Progenitor cell of endocrine pancreas (in vitro differentiated cells): ENCODE results near the gene ARHGAP18. TPM values are rescaled to one million over a fixed set of nuclear protein-coding genes. Genes with fewer than 3 reads are reported as not detected.
A peak's percentile ranks its signal among the peaks of the same experiment; 100 is the strongest.

Experiments
- DNase-seq: peaks from one replicate; pipeline ENCODE4 v3.0.0; 2021; ENCODE audit warnings: low spot score; ENCODE audit not compliant: unreplicated experiment
- H3K27ac Mint-ChIP-seq: 2 replicates; pipeline ENCODE4 v1.8.0; 2021; ENCODE audit warnings: mild to moderate bottlenecking, moderate library complexity, mixed read lengths
- H3K27me3 Mint-ChIP-seq: 2 replicates; pipeline ENCODE4 v1.8.0; 2021; ENCODE audit warnings: mixed read lengths
- H3K36me3 Mint-ChIP-seq: 2 replicates; pipeline ENCODE4 v1.8.0; 2022; ENCODE audit warnings: mixed read lengths; ENCODE audit not compliant: insufficient read depth
- H3K4me1 Mint-ChIP-seq: 2 replicates; pipeline ENCODE4 v1.8.0; 2021; ENCODE audit warnings: low read depth, mixed read lengths
- H3K4me3 Mint-ChIP-seq: 2 replicates; pipeline ENCODE4 v1.8.0; 2021; ENCODE audit warnings: low read depth, mild to moderate bottlenecking, moderate library complexity, mixed read lengths
- H3K9me3 Mint-ChIP-seq: 2 replicates; pipeline ENCODE4 v1.8.0; 2021; ENCODE audit warnings: low read depth, mixed read lengths
- total RNA-seq: library from RNA; stranded (reverse); gene quantifications from 2 replicates; pipeline ENCODE4 v1.2.1, GENCODE V29; 2021
- TF ChIP-seq, protein P1 (sequence below): fragments of 200-600 bp; sonication (generic); IDR thresholded peaks from one replicate; pipeline ENCODE4 v1.5.0; 2021; ENCODE audit warnings: antibody characterized with exemption, mild to moderate bottlenecking; ENCODE audit not compliant: unreplicated experiment

ARHGAP18 gene
- total RNA-seq, 1 donor from 2014 or later = 26.9 TPM

DNA sequence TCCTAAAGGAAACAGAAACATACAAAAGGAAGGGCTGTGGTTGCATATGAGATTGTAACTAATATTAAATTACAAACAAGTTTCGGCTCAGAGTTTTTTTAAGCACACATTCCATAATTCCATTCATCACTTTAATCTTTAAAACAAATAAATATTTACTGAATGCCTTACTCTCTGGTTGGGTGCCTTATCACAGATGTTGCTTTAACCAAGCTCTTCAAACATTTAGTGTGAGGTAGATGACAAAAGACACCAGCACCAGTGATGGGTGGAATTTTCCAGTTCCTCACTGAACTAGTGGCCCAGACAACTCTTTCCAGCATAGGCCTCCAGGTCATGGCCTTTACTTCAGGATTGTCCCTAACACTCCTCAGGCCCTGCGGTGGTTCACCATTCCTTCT, 58.7 kb downstream of the ARHGAP18 start:
- Mint-ChIP-seq H3K27ac (peak overlapping the region; percentile 17), H3K36me3 (peaks cover 14% of the 10 kb centered on the region), H3K27me3 (no peaks in the 10 kb centered on the region), H3K4me1 (peaks cover 38% of the 10 kb centered on the region), H3K9me3 (peaks cover 6% of the 10 kb centered on the region), H3K4me3 (no peak overlapping the region)
- no peak for DNase-seq
- TF ChIP-seq, protein P1, sequence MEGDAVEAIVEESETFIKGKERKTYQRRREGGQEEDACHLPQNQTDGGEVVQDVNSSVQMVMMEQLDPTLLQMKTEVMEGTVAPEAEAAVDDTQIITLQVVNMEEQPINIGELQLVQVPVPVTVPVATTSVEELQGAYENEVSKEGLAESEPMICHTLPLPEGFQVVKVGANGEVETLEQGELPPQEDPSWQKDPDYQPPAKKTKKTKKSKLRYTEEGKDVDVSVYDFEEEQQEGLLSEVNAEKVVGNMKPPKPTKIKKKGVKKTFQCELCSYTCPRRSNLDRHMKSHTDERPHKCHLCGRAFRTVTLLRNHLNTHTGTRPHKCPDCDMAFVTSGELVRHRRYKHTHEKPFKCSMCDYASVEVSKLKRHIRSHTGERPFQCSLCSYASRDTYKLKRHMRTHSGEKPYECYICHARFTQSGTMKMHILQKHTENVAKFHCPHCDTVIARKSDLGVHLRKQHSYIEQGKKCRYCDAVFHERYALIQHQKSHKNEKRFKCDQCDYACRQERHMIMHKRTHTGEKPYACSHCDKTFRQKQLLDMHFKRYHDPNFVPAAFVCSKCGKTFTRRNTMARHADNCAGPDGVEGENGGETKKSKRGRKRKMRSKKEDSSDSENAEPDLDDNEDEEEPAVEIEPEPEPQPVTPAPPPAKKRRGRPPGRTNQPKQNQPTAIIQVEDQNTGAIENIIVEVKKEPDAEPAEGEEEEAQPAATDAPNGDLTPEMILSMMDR = no peak

DNA sequence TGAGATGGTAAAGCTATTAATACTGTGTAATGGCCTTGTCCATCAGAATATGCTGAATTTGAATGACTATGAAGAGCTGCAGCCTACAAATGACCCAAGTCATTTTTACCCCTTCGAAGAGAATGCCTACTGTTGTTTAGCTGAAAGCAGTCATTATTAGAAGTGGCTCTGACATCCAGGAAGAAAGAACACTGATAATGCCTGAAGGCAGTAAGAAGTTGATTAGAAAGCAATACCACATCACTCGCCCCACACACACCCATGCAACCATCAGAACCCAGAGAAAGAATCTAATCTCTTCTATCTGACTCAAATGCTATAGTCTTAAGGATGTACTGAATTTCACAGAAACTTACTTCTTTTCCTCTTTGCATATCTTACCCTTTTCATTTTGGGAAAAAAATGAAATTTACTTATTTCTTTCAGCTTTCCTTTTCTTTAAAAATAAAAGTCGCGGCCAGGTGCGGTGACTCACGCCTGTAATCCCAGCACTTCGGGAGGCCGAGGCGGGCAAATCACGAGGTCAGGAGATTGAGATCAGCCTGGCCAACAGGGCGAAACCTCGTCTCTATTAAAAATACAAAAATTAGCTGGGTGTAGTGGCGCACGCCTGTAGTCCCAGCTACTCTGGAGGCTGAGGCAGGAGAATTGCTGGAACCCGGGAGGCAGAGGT, 61.0 kb downstream of the ARHGAP18 start:
- H3K36me3 Mint-ChIP-seq = peaks cover 6% of the 10 kb centered on the region

DNA sequence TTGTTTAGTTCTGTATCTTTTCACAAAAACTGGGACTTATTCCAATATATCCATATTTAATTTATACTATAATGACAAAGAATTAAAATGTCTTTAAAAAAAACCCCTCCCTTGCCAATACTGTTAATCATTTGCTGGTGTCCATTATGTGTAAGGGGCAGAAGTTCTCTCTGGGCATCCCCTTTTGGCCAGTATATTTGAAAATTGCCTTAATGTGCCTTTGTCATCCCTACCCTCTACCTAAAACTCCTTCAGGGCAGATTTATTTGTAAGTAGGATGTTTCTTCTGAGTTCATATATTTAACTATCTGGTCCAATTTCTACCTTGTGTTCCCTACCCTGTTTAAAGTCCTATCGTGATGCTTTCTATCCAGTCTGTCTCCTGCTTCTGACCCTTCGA, 62.9 kb downstream of the ARHGAP18 start:
- H3K36me3 Mint-ChIP-seq = peaks cover 4% of the 10 kb centered on the region
- no peak overlapping the region for H3K4me3 Mint-ChIP-seq
- peaks cover 52% of the 10 kb centered on the region for H3K4me1 Mint-ChIP-seq
- H3K27ac Mint-ChIP-seq = peak overlapping the region; percentile 79
- no peak for DNase-seq
- TF ChIP-seq, protein P1 = no peak
- H3K9me3 Mint-ChIP-seq = no peaks in the 10 kb centered on the region
- no peaks in the 10 kb centered on the region for H3K27me3 Mint-ChIP-seq

More for the DNA sequence above, 61.0 kb downstream of the ARHGAP18 start:
- H3K4me3 Mint-ChIP-seq = no peak overlapping the region
- TF ChIP-seq, protein P1 = no peak
- H3K27me3 Mint-ChIP-seq = no peaks in the 10 kb centered on the region
- H3K27ac Mint-ChIP-seq = peak overlapping the region; percentile 83
- H3K9me3 Mint-ChIP-seq = peaks cover 3% of the 10 kb centered on the region
- H3K4me1 Mint-ChIP-seq = peaks cover 55% of the 10 kb centered on the region
- DNase-seq = no peak

DNA sequence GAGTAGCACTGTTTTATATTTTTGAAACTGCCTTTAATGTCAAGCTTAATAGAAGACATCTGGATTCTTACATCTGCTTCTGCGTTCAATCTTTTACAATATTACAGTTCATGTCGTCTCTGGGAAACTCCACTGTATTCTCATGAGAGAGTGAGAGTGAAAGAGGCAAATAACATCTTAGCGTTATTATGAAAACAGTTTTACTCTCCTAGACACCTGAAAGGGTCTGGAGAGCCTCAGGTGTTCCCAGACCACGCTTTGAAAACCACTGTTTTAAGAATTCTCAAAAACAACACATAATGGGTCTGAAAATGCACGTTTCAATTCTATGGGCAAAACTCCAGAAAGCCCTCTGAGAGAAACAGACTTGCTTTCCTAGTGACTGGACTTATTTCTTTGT, 63.3 kb downstream of the ARHGAP18 start:
- Mint-ChIP-seq H3K4me1 (peaks cover 49% of the 10 kb centered on the region), H3K9me3 (no peaks in the 10 kb centered on the region), H3K27ac (no peak overlapping the region), H3K36me3 (peaks cover 4% of the 10 kb centered on the region), H3K4me3 (no peak overlapping the region), H3K27me3 (no peaks in the 10 kb centered on the region)
- no peak for DNase-seq
- TF ChIP-seq, protein P1 = no peak

DNA sequence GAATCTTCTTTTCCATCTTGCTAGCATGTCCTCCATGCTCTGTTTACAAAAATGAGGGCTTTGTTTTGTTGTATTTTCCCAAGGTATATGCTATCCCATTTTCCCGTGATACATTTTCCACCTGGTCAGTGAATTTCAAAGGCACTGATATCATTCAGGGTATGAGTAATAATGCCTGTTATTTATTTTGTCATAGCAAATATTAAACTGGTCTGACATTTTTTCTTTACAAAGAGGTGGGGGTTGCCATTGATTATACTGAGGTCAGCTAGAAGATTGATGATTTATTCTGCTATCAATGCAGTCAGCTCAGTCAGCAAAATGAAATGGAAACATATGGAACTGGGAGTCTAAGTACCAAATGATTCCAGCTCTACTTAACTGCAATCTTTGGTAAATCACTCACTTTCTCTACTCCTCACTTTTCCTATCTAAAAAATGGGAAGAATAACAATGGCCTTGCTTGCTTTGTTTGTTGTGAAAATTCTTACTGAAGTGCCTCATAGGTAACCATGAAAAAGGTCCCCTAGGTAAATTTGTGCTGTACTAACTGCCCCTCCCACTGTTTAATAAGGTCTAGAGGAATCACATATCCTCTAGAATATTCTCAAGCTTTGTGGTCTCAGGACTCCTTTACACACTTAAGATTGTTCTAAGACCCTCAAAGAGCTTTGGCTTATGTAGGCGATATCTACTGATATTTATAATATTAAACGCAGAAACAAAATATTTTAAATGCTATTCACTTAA, 64.0 kb downstream of the ARHGAP18 start:
- TF ChIP-seq, protein P1 = no peak
- peaks cover 4% of the 10 kb centered on the region for H3K36me3 Mint-ChIP-seq
- no peak overlapping the region for H3K4me3 Mint-ChIP-seq
- no peaks in the 10 kb centered on the region for H3K27me3 Mint-ChIP-seq
- H3K4me1 Mint-ChIP-seq = peaks cover 49% of the 10 kb centered on the region
- H3K9me3 Mint-ChIP-seq = no peaks in the 10 kb centered on the region
- no peak for DNase-seq
- peak overlapping the region; percentile 92 for H3K27ac Mint-ChIP-seq
